Vagina (tissue), 2 donors: ENCODE results near the gene CHN2.

Experiments
- POLR2A ChIP-seq, 2 donors: fragments of 450-650 bp; IDR thresholded peaks; one replicate each; pipeline ENCODE4 v1.6.1; 2017; ENCODE audit warnings: antibody characterized with exemption in 2 of 2, mild to moderate bottlenecking in 2 of 2, moderate library complexity in 2 of 2
- TF ChIP-seq, protein P1 (sequence below), 3 experiments: fragments of 450-650 bp in 2 of 3; fragments of 200-600 bp in 1 of 3; sonication (generic) in 1 of 3; IDR thresholded peaks; one replicate each; pipeline ENCODE4 v1.5.1; 2017 to 2019; ENCODE audit warnings: antibody characterized with exemption in 3 of 3, mild to moderate bottlenecking in 2 of 3, moderate library complexity in 2 of 3

DNA sequence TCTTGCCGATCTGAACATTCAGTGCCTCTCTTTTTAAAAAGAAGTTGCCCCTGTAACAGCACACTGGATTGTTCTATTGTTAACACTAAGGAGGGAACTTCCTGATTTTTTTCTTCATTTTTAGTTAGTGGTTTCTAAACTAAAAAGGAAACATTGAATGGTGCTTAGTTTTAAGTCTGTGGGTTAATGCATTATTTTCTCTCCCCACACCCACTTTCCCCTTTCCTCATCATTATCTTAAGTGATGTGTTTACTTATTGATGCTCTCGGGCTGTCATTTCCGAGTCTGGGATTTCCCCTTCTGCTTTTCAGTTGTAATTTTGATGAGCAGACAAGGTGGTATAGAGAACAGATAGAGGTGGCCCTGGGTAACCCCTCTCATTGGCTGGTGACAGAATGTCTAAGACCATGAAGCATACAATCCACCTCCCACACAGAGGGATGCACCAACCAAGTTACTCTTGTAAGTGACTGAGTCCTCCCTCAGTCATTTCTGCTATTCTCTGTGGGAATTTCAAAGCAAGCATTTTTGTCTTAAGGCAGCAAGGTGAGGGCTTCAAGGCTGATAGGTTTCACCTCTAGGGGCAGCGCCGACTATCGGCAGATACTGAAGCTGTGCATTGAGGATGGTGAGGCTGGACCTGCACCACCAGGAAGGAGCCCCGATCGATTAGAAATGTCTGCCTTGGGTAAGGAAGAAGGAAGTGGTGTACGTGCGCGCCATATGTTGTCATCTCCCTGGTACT lies 49.5 kb downstream of the CHN2 start:
- TF ChIP-seq, protein P1, sequence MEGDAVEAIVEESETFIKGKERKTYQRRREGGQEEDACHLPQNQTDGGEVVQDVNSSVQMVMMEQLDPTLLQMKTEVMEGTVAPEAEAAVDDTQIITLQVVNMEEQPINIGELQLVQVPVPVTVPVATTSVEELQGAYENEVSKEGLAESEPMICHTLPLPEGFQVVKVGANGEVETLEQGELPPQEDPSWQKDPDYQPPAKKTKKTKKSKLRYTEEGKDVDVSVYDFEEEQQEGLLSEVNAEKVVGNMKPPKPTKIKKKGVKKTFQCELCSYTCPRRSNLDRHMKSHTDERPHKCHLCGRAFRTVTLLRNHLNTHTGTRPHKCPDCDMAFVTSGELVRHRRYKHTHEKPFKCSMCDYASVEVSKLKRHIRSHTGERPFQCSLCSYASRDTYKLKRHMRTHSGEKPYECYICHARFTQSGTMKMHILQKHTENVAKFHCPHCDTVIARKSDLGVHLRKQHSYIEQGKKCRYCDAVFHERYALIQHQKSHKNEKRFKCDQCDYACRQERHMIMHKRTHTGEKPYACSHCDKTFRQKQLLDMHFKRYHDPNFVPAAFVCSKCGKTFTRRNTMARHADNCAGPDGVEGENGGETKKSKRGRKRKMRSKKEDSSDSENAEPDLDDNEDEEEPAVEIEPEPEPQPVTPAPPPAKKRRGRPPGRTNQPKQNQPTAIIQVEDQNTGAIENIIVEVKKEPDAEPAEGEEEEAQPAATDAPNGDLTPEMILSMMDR (IDR thresholded peaks at IDR 0.05): no peak
- no peak for TF ChIP-seq POLR2A (IDR thresholded peaks at IDR 0.05)
